B cell (primary cell): Measurements from ENCODE around the gene TTC32. TPM values are rescaled to one million over a fixed set of nuclear protein-coding genes. Genes with fewer than 3 reads are reported as not detected.

ENCODE experiments used
- ATAC-seq: fragments of 200-7000 bp; cut with Tn5 transposase; one replicate; pipeline ENCODE4 v1.10.0; 2021; ENCODE audit warnings: low read depth, mild to moderate bottlenecking, moderate number of reproducible peaks, moderate library complexity
- CTCF ChIA-PET: fragments of 350-600 bp; sonication (Branson Sonifier 250); formaldehyde crosslinking; loops from one replicate; lab custom pipeline; 2021; ENCODE audit warnings: antibody characterized with exemption, inconsistent platforms; lab: Charles Lee
- POLR2A ChIA-PET: fragments of 350-600 bp; sonication (Branson Sonifier 250); formaldehyde crosslinking; loops from one replicate; lab custom pipeline; 2021; ENCODE audit warnings: antibody characterized with exemption; lab: Charles Lee
- DNase-seq: peaks from one replicate; pipeline ENCODE4 v3.0.0; 2013
- H2AFZ ChIP-seq: 2 replicates; pipeline ENCODE4 v1.6.1; 2012; ENCODE audit warnings: mild to moderate bottlenecking, low read depth, low read length; ENCODE audit not compliant: insufficient read depth, poor library complexity, severe bottlenecking
- H3K27ac ChIP-seq, 2 donors: 1 replicate in 1 of 2; 2 replicates in 1 of 2; pipeline ENCODE4 v1.5.1; 2012 to 2013; ENCODE audit warnings: low read length in 2 of 2, mild to moderate bottlenecking in 2 of 2, moderate library complexity in 1 of 2
- H3K27me3 ChIP-seq, 4 experiments: fragments of 200-600 bp in 1 of 4; sonication (generic) in 1 of 4; replicated peaks in 1 of 4; 1 replicate in 2 of 4; 2 replicates in 2 of 4; pipeline versions ENCODE4 v1.6.1 to v1.7.0; 2013 to 2016; ENCODE audit warnings: low read length in 3 of 4, mild to moderate bottlenecking in 2 of 4, mixed read lengths in 1 of 4, moderate library complexity in 1 of 4; ENCODE audit not compliant: insufficient read depth in 4 of 4, control insufficient read depth in 3 of 4; ENCODE audit errors: control extremely low read depth in 1 of 4
- H3K36me3 ChIP-seq, 2 experiments: replicated peaks in 1 of 2; 1 replicate in 1 of 2; 2 replicates in 1 of 2; pipeline versions ENCODE4 v1.6.1 to v1.7.1; 2013; ENCODE audit warnings: low read length in 1 of 2; ENCODE audit not compliant: insufficient read depth in 2 of 2, control insufficient read depth in 1 of 2; ENCODE audit errors: control extremely low read depth in 1 of 2, extremely low read depth in 1 of 2
- H3K4me1 ChIP-seq, 2 donors: fragments of 200-600 bp in 1 of 2; sonication (generic) in 1 of 2; 1 replicate in 1 of 2; 2 replicates in 1 of 2; pipeline versions ENCODE4 v1.5.1 to v1.6.1; 2013 to 2017; ENCODE audit warnings: low read length in 2 of 2; ENCODE audit not compliant: control insufficient read depth in 2 of 2, insufficient read depth in 2 of 2
- H3K4me2 ChIP-seq: replicated peaks from 2 replicates; pipeline ENCODE3; 2012; ENCODE audit warnings: mild to moderate bottlenecking, low read depth, low read length; ENCODE audit not compliant: poor library complexity, severe bottlenecking
- H3K4me3 ChIP-seq, 5 experiments: fragments of 200-600 bp in 1 of 5; sonication (generic) in 1 of 5; 1 replicate in 3 of 5; 2 replicates in 2 of 5; pipeline versions ENCODE4 v1.5.1 to v1.7.0; 2011 to 2016; ENCODE audit warnings: low read length in 4 of 5, mild to moderate bottlenecking in 4 of 5, low read depth in 2 of 5, control low read depth in 1 of 5, moderate library complexity in 1 of 5; ENCODE audit not compliant: insufficient read depth in 1 of 5; ENCODE audit errors: control extremely low read depth in 1 of 5, extremely low read depth in 1 of 5
- H3K79me2 ChIP-seq: fragments of 200-600 bp; sonication (generic); one replicate; pipeline ENCODE4 v1.6.0; 2016; ENCODE audit warnings: low read length; ENCODE audit not compliant: control insufficient read depth, insufficient read depth
- H3K9ac ChIP-seq: fragments of 200-600 bp; sonication (generic); 2 replicates; pipeline ENCODE4 v1.6.1; 2017; ENCODE audit warnings: mild to moderate bottlenecking, low read length, moderate library complexity
- H3K9me3 ChIP-seq, 3 donors: one replicate each; pipeline versions ENCODE4 v1.6.1 to v1.7.1; 2013; ENCODE audit warnings: low read length in 2 of 3; ENCODE audit not compliant: control insufficient read depth in 2 of 3, insufficient read depth in 1 of 3; ENCODE audit errors: control extremely low read depth in 1 of 3
- H4K20me1 ChIP-seq: 2 replicates; pipeline ENCODE4 v1.6.0; 2012; ENCODE audit warnings: mild to moderate bottlenecking, low read length; ENCODE audit not compliant: insufficient read depth, control insufficient read depth, poor library complexity, severe bottlenecking
- H3K27ac Mint-ChIP-seq: one replicate; pipeline ENCODE4 v1.8.0; 2021; ENCODE audit warnings: mixed read lengths
- H3K27me3 Mint-ChIP-seq: one replicate; pipeline ENCODE4 v1.8.0; 2021; ENCODE audit warnings: mixed read lengths
- H3K4me1 Mint-ChIP-seq: one replicate; pipeline ENCODE4 v1.8.0; 2021; ENCODE audit warnings: mixed read lengths
- H3K4me3 Mint-ChIP-seq: one replicate; pipeline ENCODE4 v1.8.0; 2021; ENCODE audit warnings: mixed read lengths
- H3K9me3 Mint-ChIP-seq: one replicate; pipeline ENCODE4 v1.8.0; 2022; ENCODE audit warnings: mixed read lengths; ENCODE audit not compliant: insufficient read depth
- CTCF ChIP-seq: fragments of 200-600 bp; IDR thresholded peaks from one replicate; pipeline ENCODE4 v1.8.0; 2022; ENCODE audit warnings: antibody characterized with exemption, mild to moderate bottlenecking
- EZH2 ChIP-seq: IDR thresholded peaks from 2 replicates; pipeline ENCODE4 v1.6.1; 2012; ENCODE audit warnings: borderline replicate concordance, low read depth, mild to moderate bottlenecking, moderate library complexity, low read length; ENCODE audit not compliant: insufficient read depth, poor library complexity, severe bottlenecking
- WGBS: methylation state at CpG from one replicate; pipeline ENCODE4 v1.1.5; 2013; ENCODE audit warnings: missing lambda C conversion rate; ENCODE audit not compliant: insufficient coverage; 5-methylcytosine and 5-hydroxymethylcytosine counted together
- intact Hi-C: fragments of 100-400 bp; cut with micrococcal nuclease; formaldehyde crosslinking; loops from one replicate; pipeline ENCODE4 v1.10.0; 2022
- polyA plus RNA-seq: library from polyadenylated mRNA; depleted of rRNA; stranded (reverse); fragments of >200 nt; gene quantifications from 2 replicates; pipeline ENCODE4 v1.2.3, GENCODE V29; 2012
- total RNA-seq, 2 donors: library from RNA; stranded (reverse); fragments of 120-200 nt in 1 of 2; gene quantifications; 1 replicate in 1 of 2; 2 replicates in 1 of 2; pipeline versions ENCODE4 v1.2.3 to v1.2.4, GENCODE V29; 2013 to 2022

Gene TTC32
- total and polyA plus RNA-seq, 2 donors (not counting 1 experiment from before 2014, with no cell fraction given): 27.7 to 38.1 TPM

GRCh38 chr2:19876751-19877150 lies 25.0 kb downstream of the TTC32 start:
- no peaks in the 10 kb centered on the region for H3K9me3 ChIP-seq
- 62% methylated on average over 4 of the region's 4 CpGs for WGBS
- H2AFZ ChIP-seq: no peak overlapping the region
- Mint-ChIP-seq H3K4me3 (no peak overlapping the region), H3K27me3 (no peaks in the 10 kb centered on the region), H3K9me3 (no peaks in the 10 kb centered on the region), H3K27ac (no peak overlapping the region), H3K4me1 (no peaks in the 10 kb centered on the region)
- H3K9ac ChIP-seq: no peak overlapping the region
- no peak overlapping the region for H3K4me2 ChIP-seq
- H3K36me3 ChIP-seq: peaks cover 0 to 5% of the 10 kb centered on the region in 2 experiments
- H3K4me1 ChIP-seq: no peaks in the 10 kb centered on the region
- no peak for TF ChIP-seq EZH2
- no peak for TF ChIP-seq CTCF
- H4K20me1 ChIP-seq: no peaks in the 10 kb centered on the region
- ATAC-seq: no peak
- no peaks in the 10 kb centered on the region for H3K79me2 ChIP-seq
- DNase-seq: no peak
- intact Hi-C loops: no loop called here
- no peak overlapping the region for H3K4me3 ChIP-seq
- no peak overlapping the region for H3K27ac ChIP-seq
- ChIA-PET CTCF (interaction anchor here (0.6 to 4.8 kb wide), 2 partner anchors 14 to 1358 kb away, joined by 4 to 30 read pairs; no protein-coding TSS in a partner anchor), POLR2A (no interaction called here)
- no peaks in the 10 kb centered on the region for H3K27me3 ChIP-seq

GRCh38 chr2:19875280-19875679 lies 26.5 kb downstream of the TTC32 start:
- Mint-ChIP-seq H3K4me1 (peaks cover under 1% of the 10 kb centered on the region), H3K9me3 (no peaks in the 10 kb centered on the region), H3K4me3 (no peak overlapping the region), H3K27me3 (no peaks in the 10 kb centered on the region), H3K27ac (no peak overlapping the region)
- Histone ChIP-seq H3K79me2 (no peaks in the 10 kb centered on the region), H3K4me1 (no peaks in the 10 kb centered on the region), H3K9ac (no peak overlapping the region), H2AFZ (no peak overlapping the region), H3K27ac (no peak overlapping the region), H3K4me3 (no peak overlapping the region), H3K9me3 (no peaks in the 10 kb centered on the region), H3K27me3 (no peaks in the 10 kb centered on the region), H3K4me2 (no peak overlapping the region), H3K36me3 (peaks cover 0 to 5% of the 10 kb centered on the region in 2 experiments), H4K20me1 (no peaks in the 10 kb centered on the region)
- no peak for TF ChIP-seq EZH2
- TF ChIP-seq CTCF: no peak
- ChIA-PET POLR2A (no interaction called here), CTCF (interaction anchor here (4.8 kb wide), 1 partner anchor 13 kb away, joined by 30 read pairs; no protein-coding TSS in a partner anchor)
- ATAC-seq (no peak), DNase-seq (no peak)
- WGBS: no CpG with 5 or more reads among the region's 1 CpG
- intact Hi-C loops: no loop called here
